Psoas muscle (tissue), 8 donors: ENCODE measurements around the gene BMPR1B. TPM values are rescaled to one million over a fixed set of nuclear protein-coding genes. Genes with fewer than 3 reads are reported as not detected.
A peak's percentile ranks its signal among the peaks of the same experiment; 100 is the strongest.

ENCODE experiments used
- ATAC-seq, 4 donors: fragments of 200-7000 bp; cut with Tn5 transposase; one replicate each; pipeline ENCODE4 v1.9.1; 2020; ENCODE audit warnings: moderate library complexity in 3 of 4, mild to moderate bottlenecking in 2 of 4
- DNase-seq, 2 donors: peaks; one replicate each; pipeline ENCODE4 v3.0.0-alpha.2; 2020
- H3K27ac ChIP-seq: fragments of 200-600 bp; one replicate; pipeline ENCODE4 v1.8.0; 2022
- H3K27me3 ChIP-seq, 3 donors: fragments of 200-600 bp in 1 of 3; one replicate each; pipeline versions ENCODE4 v1.6.1 to v1.8.0; 2013 to 2022; ENCODE audit warnings: low read length in 2 of 3, mild to moderate bottlenecking in 2 of 3, moderate library complexity in 1 of 3; ENCODE audit not compliant: insufficient read depth in 3 of 3
- H3K36me3 ChIP-seq, 2 donors: fragments of 200-600 bp in 1 of 2; one replicate each; pipeline versions ENCODE4 v1.6.1 to v1.8.0; 2013 to 2022; ENCODE audit warnings: low read depth in 1 of 2, mild to moderate bottlenecking in 1 of 2, moderate library complexity in 1 of 2; ENCODE audit not compliant: insufficient read depth in 1 of 2
- H3K4me1 ChIP-seq: fragments of 200-600 bp; one replicate; pipeline ENCODE4 v1.8.0; 2022
- H3K4me3 ChIP-seq: fragments of 200-600 bp; one replicate; pipeline ENCODE4 v1.8.0; 2022; ENCODE audit warnings: mild to moderate bottlenecking
- H3K9me3 ChIP-seq: fragments of 200-600 bp; one replicate; pipeline ENCODE4 v1.8.0; 2022
- WGBS, 3 donors: extraction: QIAGEN DNeasy Blood & Tissue Kit; methylation state at CpG; one replicate each; pipeline versions ENCODE4 v1.1.6 to v1.1.7; 2013; 5-methylcytosine and 5-hydroxymethylcytosine counted together
- intact Hi-C, 2 donors: fragments of 100-400 bp; cut with DNase I; formaldehyde crosslinking; loops; one replicate each; pipeline versions ENCODE4 v1.11.0 to v1.14.2; 2022
- polyA plus RNA-seq, 3 donors: library from polyadenylated mRNA; stranded (reverse); fragments of 200-250 nt; gene quantifications; one replicate each; pipeline ENCODE4 v1.2.3, GENCODE V29; 2013
- total RNA-seq, 4 donors: library from RNA; stranded (reverse); fragmentation: NEBNext Ultra II Directional in 2 of 4; extraction: Animal tissue kit (Norgen Biotek cat#: 25700) in 2 of 4; gene quantifications; one replicate each; pipeline versions ENCODE4 v1.2.1 to v1.2.4, GENCODE V29; 2021 to 2023
- TF ChIP-seq, protein P1 (sequence below): fragments of 200-600 bp; IDR thresholded peaks from one replicate; pipeline ENCODE4 v1.8.0; 2022; ENCODE audit warnings: antibody characterized with exemption
- donor health status: healthy with polysubstance abuse.
- donor health status: DM: no; HTN: no; CAD: no; lungs with moderate emphysema.
- donor health status: Bipolar disorder and iron deficiency.
- donor health status: healthy.
- donor health status: DM: yes; HTN: yes; CAD: no.
- donor health status: DM: no; HTN: no; CAD: no.
- donor health status: DM: no; HTN: no; CAD: no.
- donor health status: DM: yes; HTN: yes; CAD: no.

BMPR1B gene
- total and polyA plus RNA-seq, 7 donors: 0.26 to 13.0 (median 1.0) TPM

DNA sequence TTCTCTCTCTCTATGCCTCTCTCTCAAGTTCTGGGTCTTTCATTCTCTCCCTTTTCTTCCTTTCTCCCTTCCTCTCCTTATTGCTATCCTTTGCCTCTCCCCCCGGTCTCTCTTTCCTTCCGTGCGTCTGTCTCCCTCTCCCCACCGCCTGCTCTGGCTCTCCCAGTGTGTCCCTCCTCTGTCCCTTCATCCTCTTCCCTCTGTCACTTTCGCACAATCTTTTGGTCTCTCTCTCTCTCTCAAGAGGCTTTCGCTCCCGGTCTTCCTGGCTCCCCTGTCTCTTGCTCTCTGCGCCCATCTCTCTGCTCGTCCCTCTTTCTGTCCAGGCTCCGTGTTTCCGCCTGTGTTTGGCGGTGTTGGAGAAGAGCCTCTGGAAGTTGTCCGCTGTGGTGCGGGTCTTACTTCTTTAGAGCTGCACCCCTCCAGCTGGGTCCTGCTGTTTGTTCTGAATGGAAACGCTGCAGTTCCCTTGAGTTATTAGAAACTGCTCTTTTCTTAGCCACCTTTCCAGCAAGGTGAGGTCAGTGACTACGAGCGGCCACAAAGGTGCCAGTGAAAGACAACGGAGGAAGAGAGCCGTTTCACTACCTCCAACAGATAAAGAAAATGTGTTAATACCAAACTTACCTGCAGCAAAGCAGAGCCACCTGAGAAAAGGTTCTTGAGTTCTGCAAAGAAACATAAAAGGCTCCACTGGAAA lies 1.1 kb downstream of the BMPR1B start:
- ATAC-seq: peak; percentile 21 to 60 (median 40)
- TF ChIP-seq, protein P1, sequence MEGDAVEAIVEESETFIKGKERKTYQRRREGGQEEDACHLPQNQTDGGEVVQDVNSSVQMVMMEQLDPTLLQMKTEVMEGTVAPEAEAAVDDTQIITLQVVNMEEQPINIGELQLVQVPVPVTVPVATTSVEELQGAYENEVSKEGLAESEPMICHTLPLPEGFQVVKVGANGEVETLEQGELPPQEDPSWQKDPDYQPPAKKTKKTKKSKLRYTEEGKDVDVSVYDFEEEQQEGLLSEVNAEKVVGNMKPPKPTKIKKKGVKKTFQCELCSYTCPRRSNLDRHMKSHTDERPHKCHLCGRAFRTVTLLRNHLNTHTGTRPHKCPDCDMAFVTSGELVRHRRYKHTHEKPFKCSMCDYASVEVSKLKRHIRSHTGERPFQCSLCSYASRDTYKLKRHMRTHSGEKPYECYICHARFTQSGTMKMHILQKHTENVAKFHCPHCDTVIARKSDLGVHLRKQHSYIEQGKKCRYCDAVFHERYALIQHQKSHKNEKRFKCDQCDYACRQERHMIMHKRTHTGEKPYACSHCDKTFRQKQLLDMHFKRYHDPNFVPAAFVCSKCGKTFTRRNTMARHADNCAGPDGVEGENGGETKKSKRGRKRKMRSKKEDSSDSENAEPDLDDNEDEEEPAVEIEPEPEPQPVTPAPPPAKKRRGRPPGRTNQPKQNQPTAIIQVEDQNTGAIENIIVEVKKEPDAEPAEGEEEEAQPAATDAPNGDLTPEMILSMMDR: no peak
- 22 to 34% (median 27%) methylated on average over 19 of the region's 19 CpGs for WGBS, 3 donors
- intact Hi-C loops: loop anchor here in 1 of 2 donors (10.0 kb wide), 1 partner anchor 346 kb away; no protein-coding TSS in a partner anchor
- Histone ChIP-seq H3K4me3 (peak overlapping the region; percentile 75), H3K27me3 (peaks cover 0 to 21% (median 0%) of the 10 kb centered on the region in 3 donors), H3K9me3 (no peaks in the 10 kb centered on the region), H3K4me1 (no peaks in the 10 kb centered on the region), H3K36me3 (no peaks in the 10 kb centered on the region), H3K27ac (no peak overlapping the region)
- DNase-seq: no peak

- no peaks in the 10 kb centered on the region for H3K36me3 ChIP-seq
- H3K27me3 ChIP-seq: peaks cover 0 to 21% (median 0%) of the 10 kb centered on the region in 3 donors
- no peak for DNase-seq
- intact Hi-C loops: loop anchor here in 1 of 2 donors (10.0 kb wide), 2 partner anchors 245 to 345 kb away; no protein-coding TSS in a partner anchor
- no peak overlapping the region for H3K27ac ChIP-seq
- no peak overlapping the region for H3K4me3 ChIP-seq
- TF ChIP-seq, protein P1: no peak
- H3K9me3 ChIP-seq: no peaks in the 10 kb centered on the region
- ATAC-seq: no peak
- no peaks in the 10 kb centered on the region for H3K4me1 ChIP-seq
- WGBS, 3 donors: 89 to 94% (median 93%) methylated on average over 1 of the region's 1 CpG
Observed at GRCh38 chr4:94759767-94760211, 2.0 kb downstream of the BMPR1B start.

GRCh38 chr4:94762326-94762725 lies 4.6 kb downstream of the BMPR1B start:
- H3K4me3 ChIP-seq: no peak overlapping the region
- no peaks in the 10 kb centered on the region for H3K4me1 ChIP-seq
- peaks cover 0 to 12% (median 0%) of the 10 kb centered on the region in 3 donors for H3K27me3 ChIP-seq
- no peaks in the 10 kb centered on the region for H3K9me3 ChIP-seq
- DNase-seq (no peak), ATAC-seq (no peak)
- intact Hi-C loops: loop anchor here in 1 of 2 donors (10.0 kb wide), 1 partner anchor 242 kb away; no protein-coding TSS in a partner anchor
- WGBS, 3 donors: 91 to 94% (median 93%) methylated on average over 4 of the region's 4 CpGs
- no peak overlapping the region for H3K27ac ChIP-seq
- H3K36me3 ChIP-seq: no peaks in the 10 kb centered on the region
- TF ChIP-seq, protein P1: no peak

DNA sequence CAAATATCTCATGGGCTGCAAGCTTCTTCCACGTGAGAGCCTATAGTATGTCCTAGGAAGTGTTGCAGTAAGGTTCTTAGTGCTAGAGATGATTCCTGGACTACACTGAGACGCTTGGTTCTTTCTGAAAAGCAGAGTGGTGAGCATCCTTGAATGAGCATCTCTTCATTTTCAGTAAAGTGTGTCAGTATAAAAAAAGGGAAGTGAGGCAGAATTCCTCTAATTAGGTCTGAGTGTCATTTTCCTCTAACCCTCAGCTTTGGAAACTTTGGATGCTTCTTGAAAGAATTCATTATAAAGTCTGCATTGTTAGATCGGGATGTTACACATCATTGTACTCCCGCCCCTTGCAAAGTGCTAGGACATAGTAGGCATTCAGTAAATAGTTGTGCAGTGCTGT lies 5.2 kb downstream of the BMPR1B start:
- Histone ChIP-seq H3K4me3 (no peak overlapping the region), H3K36me3 (no peaks in the 10 kb centered on the region), H3K27ac (no peak overlapping the region), H3K9me3 (no peaks in the 10 kb centered on the region), H3K4me1 (no peaks in the 10 kb centered on the region), H3K27me3 (peaks cover 0 to 9% (median 0%) of the 10 kb centered on the region in 3 donors)
- TF ChIP-seq, protein P1: no peak
- WGBS, 3 donors: 73 to 75% (median 74%) methylated on average over 4 of the region's 4 CpGs
- DNase-seq (no peak), ATAC-seq (no peak)
- intact Hi-C loops: loop anchor here in 1 of 2 donors (10.0 kb wide), 1 partner anchor 242 kb away; no protein-coding TSS in a partner anchor
